Muscle layer of duodenum (tissue), 2 donors: Measurements from ENCODE around the gene MAFF.
A peak's percentile ranks its signal among the peaks of the same experiment; 100 is the strongest.
"Not testable (repeated sequence)": the region's sequence is repeated elsewhere in the genome, so short reads cannot be mapped to it uniquely, and the experiment has no call there.

Experiments
- H3K27ac ChIP-seq: one replicate; pipeline ENCODE4 v1.7.0; 2013; ENCODE audit warnings: mild to moderate bottlenecking, low read length
- H3K27me3 ChIP-seq: one replicate; pipeline ENCODE4 v1.7.0; 2013; ENCODE audit warnings: low read depth, mild to moderate bottlenecking, control low read depth, low read length
- H3K36me3 ChIP-seq, 2 donors: one replicate each; pipeline ENCODE4 v1.7.0; 2013; ENCODE audit warnings: low read length in 2 of 2, control low read depth in 1 of 2, mild to moderate bottlenecking in 1 of 2; ENCODE audit not compliant: insufficient read depth in 2 of 2, control insufficient read depth in 1 of 2
- H3K4me1 ChIP-seq, 2 donors: one replicate each; pipeline ENCODE4 v1.7.0; 2013; ENCODE audit warnings: low read length in 2 of 2, mild to moderate bottlenecking in 2 of 2, control low read depth in 1 of 2, moderate library complexity in 1 of 2; ENCODE audit not compliant: insufficient read depth in 2 of 2, control insufficient read depth in 1 of 2
- H3K4me3 ChIP-seq, 2 donors: one replicate each; pipeline ENCODE4 v1.7.0; 2013; ENCODE audit warnings: low read length in 2 of 2, low read depth in 1 of 2, mild to moderate bottlenecking in 1 of 2
- H3K9me3 ChIP-seq, 2 donors: one replicate each; pipeline ENCODE4 v1.7.0; 2013; ENCODE audit warnings: low read length in 2 of 2, control low read depth in 1 of 2, mild to moderate bottlenecking in 1 of 2; ENCODE audit not compliant: control insufficient read depth in 1 of 2
- donor health status: healthy.

Gene MAFF

DNA sequence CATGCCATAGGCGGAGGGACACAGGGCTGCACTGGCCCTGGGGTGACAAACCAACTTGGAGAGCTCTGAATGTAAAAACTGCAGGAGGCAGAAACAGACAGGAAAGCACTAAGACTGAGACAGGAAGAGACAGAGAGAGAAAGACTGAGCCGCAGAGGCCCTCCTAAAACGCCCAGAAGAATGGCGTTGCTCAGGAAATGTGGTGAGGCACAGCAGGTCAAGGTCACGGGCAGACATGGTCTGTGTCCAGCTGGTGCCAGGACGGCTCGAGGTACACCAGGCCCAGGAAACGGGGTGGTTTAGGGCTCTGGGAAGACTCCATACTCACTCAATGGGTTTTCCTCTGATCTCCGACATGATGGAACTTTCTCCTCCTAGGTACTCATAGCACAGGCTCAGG, 29.1 kb downstream of the MAFF start:
- no peak overlapping the region for H3K4me3 ChIP-seq
- H3K36me3 ChIP-seq, result peaks cover 45 to 70% of the 10 kb centered on the region in 2 donors
- no peak overlapping the region for H3K27ac ChIP-seq
- peaks cover 6 to 11% of the 10 kb centered on the region in 2 donors for H3K4me1 ChIP-seq
- no peaks in the 10 kb centered on the region for H3K27me3 ChIP-seq
- H3K9me3 ChIP-seq, result no peaks in the 10 kb centered on the region

DNA sequence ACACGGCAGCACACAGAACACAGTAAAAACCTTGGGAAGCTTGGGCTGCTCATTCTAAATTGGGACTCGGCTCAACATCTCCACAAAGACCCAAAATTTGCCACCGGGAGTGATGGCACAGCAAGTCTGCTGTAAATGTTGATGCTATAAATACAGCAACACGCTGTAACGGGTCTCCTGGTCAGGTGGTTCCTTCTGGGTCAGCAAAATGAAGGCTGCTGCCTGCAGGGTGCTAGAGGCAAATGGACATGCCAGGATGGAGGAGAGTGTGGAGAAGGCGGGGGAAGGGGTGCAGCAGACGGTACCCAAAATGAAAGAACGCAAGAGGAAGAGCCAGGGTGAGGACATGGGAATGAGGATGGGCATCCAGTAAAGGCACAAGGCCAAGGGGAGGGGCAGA, 30.4 kb downstream of the MAFF start:
- Histone ChIP-seq H3K27me3 (no peaks in the 10 kb centered on the region), H3K36me3 (peaks cover 46 to 59% of the 10 kb centered on the region in 2 donors), H3K27ac (no peak overlapping the region), H3K4me1 (peaks cover 6 to 11% of the 10 kb centered on the region in 2 donors), H3K9me3 (no peaks in the 10 kb centered on the region), H3K4me3 (no peak overlapping the region)

DNA sequence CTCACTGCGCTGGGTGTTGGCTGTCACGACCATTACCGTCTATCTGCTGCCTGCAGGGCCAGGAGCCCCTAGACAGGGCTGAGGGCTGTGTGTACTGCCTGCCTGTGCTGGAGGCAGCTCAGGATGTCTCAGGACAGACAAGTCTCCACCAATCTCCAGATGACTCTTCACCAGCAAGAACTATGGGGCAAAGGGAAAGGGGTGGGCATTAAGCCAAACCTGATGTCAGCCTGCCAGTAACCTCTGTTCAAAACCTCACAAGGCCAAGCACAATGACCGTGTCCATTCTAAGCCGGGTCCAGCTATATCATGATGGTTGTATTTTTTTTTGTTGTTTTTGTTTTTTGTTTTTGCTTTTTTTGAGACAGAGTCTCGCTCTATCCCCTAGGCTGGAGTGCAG, 31.6 kb downstream of the MAFF start:
- no peaks in the 10 kb centered on the region for H3K27me3 ChIP-seq
- H3K4me1 ChIP-seq, result peaks cover 3 to 8% of the 10 kb centered on the region in 2 donors
- no peak overlapping the region for H3K4me3 ChIP-seq
- H3K36me3 ChIP-seq, result peaks cover 46 to 47% of the 10 kb centered on the region in 2 donors
- H3K9me3 ChIP-seq, result no peaks in the 10 kb centered on the region
- H3K27ac ChIP-seq, result no peak overlapping the region

DNA sequence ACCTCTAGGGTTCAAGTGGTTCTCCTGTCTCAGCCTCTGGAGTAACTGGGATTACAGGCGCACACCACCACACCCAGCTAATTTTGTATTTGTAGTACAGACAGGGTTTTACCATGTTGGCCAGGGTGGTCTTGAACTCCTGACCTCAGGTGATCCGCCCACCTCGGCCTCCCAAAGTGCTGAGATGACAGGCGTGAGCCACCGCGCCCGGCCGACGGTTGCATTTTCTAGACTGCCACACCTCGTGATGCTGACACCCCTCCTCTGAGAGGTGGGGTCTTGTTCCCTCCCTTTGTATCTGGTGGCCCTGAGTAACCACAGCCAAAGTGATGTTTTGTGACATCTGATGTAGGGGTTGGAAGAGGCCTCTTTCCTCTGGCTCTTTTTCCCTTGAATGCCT, 32.1 kb downstream of the MAFF start:
- not testable (repeated sequence) for H3K4me3 ChIP-seq, H3K27me3 ChIP-seq, H3K9me3 ChIP-seq, H3K27ac ChIP-seq, H3K4me1 ChIP-seq
- peaks cover 43 to 46% of the 10 kb centered on the region in 2 donors for H3K36me3 ChIP-seq

DNA sequence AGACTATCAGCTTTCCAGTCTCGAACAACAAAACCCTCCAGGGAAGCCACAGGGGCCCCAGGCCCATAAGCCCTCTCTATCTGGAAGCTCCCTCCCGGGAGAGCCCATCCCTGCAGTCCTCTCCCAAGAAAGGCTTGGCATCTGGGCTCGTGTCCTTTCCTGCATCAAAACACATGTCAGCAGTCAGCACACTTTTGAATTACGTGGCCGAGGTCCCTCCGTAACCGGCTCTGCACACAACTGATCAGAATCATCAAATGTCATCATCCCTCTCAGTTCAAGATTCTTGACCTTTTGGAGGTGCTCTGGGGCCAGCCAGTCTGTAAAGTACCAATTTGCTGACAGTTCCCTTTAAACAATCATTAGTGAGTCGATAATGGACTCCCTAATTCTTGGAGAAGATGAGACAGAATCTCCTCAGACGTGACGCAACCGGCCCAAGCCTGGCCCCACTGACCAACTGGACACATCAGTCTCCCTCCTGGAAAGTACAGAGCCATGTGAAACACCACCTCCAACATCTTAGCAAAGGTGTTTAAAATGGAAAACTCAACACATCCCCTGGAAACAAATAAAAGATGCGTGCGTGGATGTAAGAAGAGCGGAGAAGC, 33.6 kb downstream of the MAFF start:
- Histone ChIP-seq H3K4me1 (peaks cover 11 to 18% of the 10 kb centered on the region in 2 donors), H3K27ac (no peak overlapping the region), H3K27me3 (no peaks in the 10 kb centered on the region), H3K36me3 (peaks cover 37 to 46% of the 10 kb centered on the region in 2 donors), H3K9me3 (no peaks in the 10 kb centered on the region), H3K4me3 (no peak overlapping the region)

DNA sequence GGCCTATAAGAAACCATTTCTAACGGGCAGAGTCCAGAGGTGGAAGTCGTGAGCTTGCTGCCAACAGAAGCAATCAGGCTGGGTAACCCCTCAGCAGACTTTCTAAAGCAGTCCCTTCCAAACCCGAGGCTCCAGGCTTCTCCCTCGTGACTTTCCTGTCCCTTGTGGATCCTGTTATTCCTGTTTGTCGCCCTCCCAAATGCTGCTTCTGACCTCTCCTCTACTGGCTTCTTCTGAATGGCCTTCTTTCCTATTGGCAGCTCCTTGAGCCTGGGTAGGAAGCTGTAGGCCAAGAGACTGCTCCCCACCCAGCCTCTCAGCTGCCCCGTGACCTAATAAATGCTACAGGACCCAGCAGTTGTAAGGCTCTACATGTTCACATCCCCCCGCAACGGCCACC, 35.0 kb downstream of the MAFF start:
- Histone ChIP-seq H3K36me3 (peaks cover 28 to 34% of the 10 kb centered on the region in 2 donors), H3K27ac (no peak overlapping the region), H3K4me3 (no peak overlapping the region), H3K4me1 (peaks cover 11 to 20% of the 10 kb centered on the region in 2 donors), H3K27me3 (no peaks in the 10 kb centered on the region), H3K9me3 (no peaks in the 10 kb centered on the region)

DNA sequence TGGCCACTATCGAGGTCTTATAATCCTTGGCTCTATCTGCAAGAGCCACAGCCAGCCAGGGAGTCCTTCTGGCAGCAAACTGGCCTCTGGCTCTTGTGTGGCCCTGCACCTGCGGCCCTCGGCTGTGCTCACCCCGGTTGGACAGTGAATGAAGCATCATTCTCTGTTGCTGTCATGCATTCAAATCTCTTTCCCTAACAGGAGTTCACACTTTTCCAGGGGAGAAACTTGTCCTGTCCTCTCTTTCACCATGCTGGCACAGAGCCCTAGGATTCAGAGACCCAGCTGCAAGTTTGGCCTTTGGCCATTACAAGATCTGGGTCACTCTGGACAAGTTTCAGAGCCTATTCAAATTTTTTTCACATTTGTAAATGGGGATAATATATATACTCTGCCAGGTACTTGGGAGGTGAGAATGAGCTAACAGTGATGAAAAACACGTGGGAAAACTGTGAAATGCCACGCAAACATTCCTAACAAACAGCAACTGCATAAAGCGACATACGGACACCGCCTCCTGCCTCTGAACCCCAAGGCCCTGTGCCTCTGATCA, 36.8 kb downstream of the MAFF start:
- no peaks in the 10 kb centered on the region for H3K9me3 ChIP-seq
- H3K27ac ChIP-seq, result peak overlapping the region; percentile 82
- H3K27me3 ChIP-seq, result no peaks in the 10 kb centered on the region
- no peak overlapping the region for H3K4me3 ChIP-seq
- peaks cover 16 to 20% of the 10 kb centered on the region in 2 donors for H3K36me3 ChIP-seq
- peaks cover 18 to 20% of the 10 kb centered on the region in 2 donors for H3K4me1 ChIP-seq

DNA sequence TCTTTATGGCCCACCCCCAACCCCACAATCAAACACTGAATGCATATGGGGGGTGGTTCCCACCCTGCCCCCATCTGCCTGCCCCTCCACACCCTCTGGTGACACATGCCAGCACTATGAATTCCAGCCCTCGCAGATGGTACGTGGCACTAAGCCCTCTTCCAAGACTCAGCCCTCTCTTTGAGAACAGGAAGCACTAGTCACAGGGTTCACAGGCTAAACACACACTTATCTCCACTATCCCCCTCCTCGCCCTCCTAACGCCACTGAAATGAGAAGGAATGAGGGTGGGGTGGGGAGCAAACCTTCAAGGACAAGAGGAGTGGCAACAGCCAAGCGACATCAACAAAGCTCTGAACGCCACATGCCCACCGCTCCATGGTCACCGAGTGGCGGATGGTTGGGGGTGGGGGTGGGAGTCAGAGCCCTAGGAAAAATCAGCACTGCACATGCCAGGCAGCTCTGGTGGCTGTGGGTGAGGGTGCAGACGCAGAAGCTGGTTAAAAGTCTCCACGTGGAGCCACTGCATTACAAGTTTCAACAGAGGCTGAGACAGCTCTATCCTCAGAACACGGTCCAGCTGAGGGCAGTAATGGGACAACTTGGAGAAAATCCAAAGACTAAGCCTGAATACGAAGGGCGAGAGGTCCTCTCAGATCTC, 37.4 kb downstream of the MAFF start:
- H3K36me3 ChIP-seq, result peaks cover 19 to 20% of the 10 kb centered on the region in 2 donors
- peaks cover 18 to 20% of the 10 kb centered on the region in 2 donors for H3K4me1 ChIP-seq
- H3K4me3 ChIP-seq, result no peak overlapping the region
- H3K27ac ChIP-seq, result peak overlapping the region; percentile 82
- H3K9me3 ChIP-seq, result no peaks in the 10 kb centered on the region
- no peaks in the 10 kb centered on the region for H3K27me3 ChIP-seq

DNA sequence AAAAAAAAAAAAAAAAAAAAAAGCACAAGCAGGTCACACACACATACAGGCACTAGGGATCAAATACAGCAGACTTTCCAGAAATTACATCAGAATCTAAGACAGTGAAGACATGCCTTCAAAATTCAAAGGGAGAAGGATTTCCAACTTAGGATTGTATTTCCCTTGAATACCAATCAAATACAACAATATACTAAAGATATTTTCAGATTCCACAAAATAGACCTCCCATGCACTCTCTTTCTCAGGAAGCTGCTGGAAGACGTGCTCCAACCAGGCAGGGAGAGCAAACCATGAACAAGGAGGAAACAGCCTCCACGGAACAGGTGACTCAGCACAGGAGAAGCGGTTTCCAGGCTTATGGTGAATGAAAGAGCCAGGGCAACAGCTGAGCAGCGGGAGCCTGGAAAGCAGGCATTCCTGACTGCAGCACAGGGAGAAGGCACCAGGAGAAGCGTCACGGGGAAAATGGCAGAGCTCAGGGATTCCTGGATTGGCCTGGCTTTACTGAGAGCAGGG, 39.0 kb downstream of the MAFF start:
- Histone ChIP-seq H3K4me1 (peaks cover 19 to 20% of the 10 kb centered on the region in 2 donors), H3K27ac (peak overlapping the region; percentile 30), H3K27me3 (no peaks in the 10 kb centered on the region), H3K9me3 (no peaks in the 10 kb centered on the region), H3K4me3 (no peak overlapping the region), H3K36me3 (peaks cover 11 to 21% of the 10 kb centered on the region in 2 donors)

DNA sequence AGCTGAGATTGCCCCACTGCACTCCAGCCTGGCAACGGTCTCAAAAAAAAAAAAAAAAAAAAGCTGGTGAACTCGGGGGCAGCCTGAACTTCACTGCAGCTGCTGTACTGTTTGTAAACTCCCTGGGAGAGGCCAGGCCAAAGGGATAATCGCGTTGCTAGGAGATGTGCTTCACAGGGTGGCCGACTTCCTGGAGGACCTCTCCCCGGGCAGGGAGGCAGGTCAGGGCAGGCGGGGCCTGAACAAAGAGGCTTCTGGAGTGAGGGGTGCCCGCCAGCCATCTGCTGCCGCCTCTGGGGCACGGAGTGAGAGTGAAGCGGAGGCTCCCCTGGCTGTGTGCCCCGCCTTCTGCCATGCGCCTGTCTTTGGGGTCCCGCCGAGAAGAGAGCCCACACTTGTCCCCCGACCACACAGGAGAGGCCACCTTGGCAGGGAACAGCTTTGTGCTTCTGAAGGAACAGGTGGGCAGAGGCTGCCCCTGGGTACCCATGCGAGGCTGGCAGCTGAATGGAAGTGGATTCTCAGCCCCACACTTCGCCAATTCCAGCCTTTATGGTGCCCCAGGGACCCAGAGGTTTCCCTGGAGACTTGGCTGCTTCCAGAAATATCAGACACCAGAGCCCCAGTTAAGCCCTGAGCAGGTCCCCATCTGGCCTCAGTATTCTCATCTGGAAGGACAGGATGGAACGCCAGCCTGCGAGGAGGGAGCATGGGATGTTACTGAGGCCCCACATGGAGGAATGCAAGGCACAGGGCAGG, 41.4 kb downstream of the MAFF start:
- Histone ChIP-seq H3K27ac (peak overlapping the region; percentile 8), H3K4me3 (no peak overlapping the region), H3K36me3 (peaks cover 12 to 40% of the 10 kb centered on the region in 2 donors), H3K27me3 (no peaks in the 10 kb centered on the region), H3K4me1 (peaks cover 20 to 39% of the 10 kb centered on the region in 2 donors), H3K9me3 (no peaks in the 10 kb centered on the region)

DNA sequence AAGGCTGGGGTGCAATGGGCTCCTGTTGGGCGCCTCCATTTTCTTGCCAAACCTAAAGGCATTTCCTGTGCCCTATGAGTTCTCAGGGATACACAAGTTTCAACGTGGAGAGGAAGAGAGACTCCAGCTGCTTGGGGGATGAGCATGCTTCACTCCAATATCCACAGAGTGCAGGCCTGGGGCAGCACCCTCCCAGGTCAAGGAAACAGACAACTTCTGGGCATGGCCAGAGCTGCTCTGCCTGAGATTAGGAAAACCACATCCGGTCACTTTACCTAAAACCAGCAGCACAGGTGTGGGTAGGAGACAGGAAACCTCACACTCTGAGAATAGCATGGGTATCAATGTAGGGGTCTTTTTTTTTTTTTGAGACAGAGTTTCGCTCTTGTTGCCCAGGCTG, 42.3 kb downstream of the MAFF start:
- no peak overlapping the region for H3K27ac ChIP-seq
- H3K4me3 ChIP-seq, result no peak overlapping the region
- no peaks in the 10 kb centered on the region for H3K9me3 ChIP-seq
- peaks cover 13 to 33% of the 10 kb centered on the region in 2 donors for H3K4me1 ChIP-seq
- H3K36me3 ChIP-seq, result peaks cover 12 to 40% of the 10 kb centered on the region in 2 donors
- H3K27me3 ChIP-seq, result no peaks in the 10 kb centered on the region
